SK-N-SH (cell line): Measurements from ENCODE around the gene ANKRD31.

Experiments used
- CTCF ChIP-seq: fragments of 200-600 bp; sonication (generic); IDR thresholded peaks from 2 replicates; pipeline ENCODE4 v1.6.1; 2017; ENCODE audit warnings: antibody characterized with exemption, mild to moderate bottlenecking, moderate library complexity
- ELF1 ChIP-seq: IDR thresholded peaks from 2 replicates; pipeline ENCODE4 v1.4.0; 2012
- EP300 ChIP-seq, 2 experiments: IDR thresholded peaks; 2 replicates each; pipeline versions ENCODE4 v1.4.0 to v1.6.1; 2012; ENCODE audit warnings: borderline replicate concordance in 1 of 2, low read depth in 1 of 2, low read length in 1 of 2
- EZH2phosphoT487 ChIP-seq: fragments of 200-600 bp; sonication (generic); IDR thresholded peaks from 2 replicates; pipeline ENCODE4 v1.6.1; 2017; ENCODE audit warnings: low read depth, mixed run types, mild to moderate bottlenecking, antibody characterized with exemption, moderate library complexity, borderline replicate concordance
- FOXM1 ChIP-seq: IDR thresholded peaks from 2 replicates; pipeline ENCODE4 v1.4.0; 2012; ENCODE audit warnings: low read depth, mild to moderate bottlenecking
- JUND ChIP-seq: IDR thresholded peaks from 2 replicates; pipeline ENCODE4 v1.4.0; 2012
- NFIC ChIP-seq: IDR thresholded peaks from 2 replicates; pipeline ENCODE4 v1.4.0; 2012; ENCODE audit warnings: borderline replicate concordance
- POLR2AphosphoS5 ChIP-seq: IDR thresholded peaks from 2 replicates; pipeline ENCODE4 v1.6.1; 2012; ENCODE audit warnings: low read depth, low read length
- RFX5 ChIP-seq: IDR thresholded peaks from 2 replicates; pipeline ENCODE4 v1.6.1; 2012; ENCODE audit warnings: mild to moderate bottlenecking, improper control_type of control experiment, low read length
- RXRA ChIP-seq: IDR thresholded peaks from 2 replicates; pipeline ENCODE4 v1.4.0; 2012; ENCODE audit warnings: low read depth, mild to moderate bottlenecking, borderline replicate concordance
- SIN3A ChIP-seq: IDR thresholded peaks from 2 replicates; pipeline ENCODE4 v1.6.1; 2012; ENCODE audit warnings: low read depth, mild to moderate bottlenecking, low read length, moderate library complexity, borderline replicate concordance
- TAF1 ChIP-seq: IDR thresholded peaks from 2 replicates; pipeline ENCODE4 v1.6.1; 2012; ENCODE audit warnings: low read depth, mild to moderate bottlenecking, low read length, moderate library complexity, borderline replicate concordance
- USF1 ChIP-seq: IDR thresholded peaks from 2 replicates; pipeline ENCODE4 v1.4.0; 2012; ENCODE audit warnings: low read depth, borderline replicate concordance
- USF2 ChIP-seq: fragments of 150-350 bp; IDR thresholded peaks from 2 replicates; pipeline ENCODE4 v1.6.1; 2017; ENCODE audit warnings: antibody characterized with exemption, low read length, low read depth, borderline replicate concordance

GRCh38 chr5:75243510-75243909 lies 6.8 kb upstream of the ANKRD31 start:
- TF ChIP-seq USF1 = no peak
- TF ChIP-seq CTCF = no peak
- TF ChIP-seq POLR2AphosphoS5 = no peak
- TF ChIP-seq SIN3A = no peak
- no peak for TF ChIP-seq FOXM1
- TF ChIP-seq EZH2phosphoT487 = no peak
- no peak for TF ChIP-seq TAF1
- TF ChIP-seq USF2 = no peak
- TF ChIP-seq NFIC = no peak
- no peak for TF ChIP-seq ELF1
- TF ChIP-seq JUND = no peak
- no peak for TF ChIP-seq RFX5
- no peak for TF ChIP-seq EP300 (IDR thresholded peaks at IDR 0.05; ENCODE audit: borderline replicate concordance in 1 of 2, low read depth in 1 of 2, low read length in 1 of 2)
- TF ChIP-seq RXRA = no peak
